Measurements from ENCODE around the gene SLC8A1.

The SLC8A1 gene

GRCh38 chr2:40155728-40156127, 296.2 kb downstream of the SLC8A1 start:
- DNase-seq: no peak

DNA sequence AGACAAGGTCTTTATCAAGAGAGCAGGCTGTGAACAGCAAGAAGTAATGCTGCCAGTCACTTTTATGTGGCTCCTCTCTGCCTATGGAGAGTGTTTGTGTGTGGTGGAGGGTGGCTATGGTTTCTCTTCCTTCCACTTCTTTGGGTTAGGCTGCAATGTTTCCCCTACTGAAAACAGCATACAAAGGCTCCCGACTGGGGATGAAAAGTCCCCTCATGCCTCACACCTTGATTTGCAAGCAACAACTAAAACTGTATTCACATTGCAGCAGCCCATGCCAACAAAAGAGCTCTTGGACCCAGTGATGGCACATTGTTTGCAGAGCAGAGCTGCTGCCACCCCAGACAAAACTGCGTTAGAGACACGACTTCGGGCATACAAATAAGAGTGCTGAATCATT, 301.6 kb downstream of the SLC8A1 start:
- peak in 19 of 51 donors; percentile 1 to 43 (median 8) for DNase-seq

- no peak for DNase-seq
These were observed 303.6 kb downstream of the SLC8A1 start for GRCh38 chr2:40148334-40148733.

GRCh38 chr2:40147360-40147759, 304.5 kb downstream of the SLC8A1 start:
- no peak for DNase-seq

DNA sequence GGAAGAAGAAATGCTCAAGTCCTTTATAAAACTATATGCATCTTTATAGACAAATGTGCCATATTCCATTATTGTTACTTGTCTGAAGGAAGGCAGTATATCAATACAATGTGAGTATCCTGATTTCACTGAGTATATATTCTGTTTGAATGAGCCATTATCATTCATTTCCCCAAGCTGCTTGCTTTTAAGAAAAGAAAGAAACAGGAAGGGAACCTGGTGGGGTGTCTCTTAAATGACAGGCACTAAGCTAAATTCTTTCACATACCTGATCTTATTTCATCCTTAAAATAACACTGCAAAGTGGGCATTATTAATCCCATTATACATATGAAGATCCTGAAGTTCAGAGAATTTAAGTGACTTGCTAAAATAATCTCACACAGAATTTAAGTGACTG, 307.9 kb downstream of the SLC8A1 start:
- no peak for DNase-seq

- no peak for DNase-seq
These were observed 313.6 kb downstream of the SLC8A1 start for GRCh38 chr2:40138314-40138713.

DNA sequence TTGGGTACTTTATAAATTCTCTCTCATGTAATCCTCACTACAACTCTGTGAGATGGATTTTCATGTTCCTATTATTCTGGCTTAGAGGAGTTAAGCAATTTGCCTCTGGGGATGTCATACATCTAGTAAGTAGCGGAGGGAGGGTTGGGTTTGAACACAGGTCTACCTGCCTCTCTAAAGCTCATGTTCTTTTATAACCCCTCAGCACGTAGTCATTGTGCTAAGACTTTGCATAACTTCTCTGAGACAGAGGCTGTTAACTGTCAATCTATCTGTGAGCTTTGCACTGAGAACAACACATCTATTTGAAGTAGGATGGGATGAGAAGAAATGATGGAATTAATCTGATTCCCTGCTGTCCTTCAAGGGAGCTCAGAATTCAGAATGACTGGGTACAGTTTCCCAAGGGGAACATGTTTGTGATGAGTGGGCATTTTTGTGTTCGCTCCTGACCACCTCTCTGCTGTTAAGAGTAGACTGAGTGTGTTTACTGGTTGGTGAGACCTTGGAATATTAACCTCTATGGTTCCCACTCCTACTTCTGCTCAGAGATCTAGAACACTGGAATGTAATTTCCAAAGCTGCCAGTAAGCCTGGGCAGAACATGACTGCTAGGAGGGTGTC, 320.7 kb downstream of the SLC8A1 start:
- DNase-seq: no peak

DNA sequence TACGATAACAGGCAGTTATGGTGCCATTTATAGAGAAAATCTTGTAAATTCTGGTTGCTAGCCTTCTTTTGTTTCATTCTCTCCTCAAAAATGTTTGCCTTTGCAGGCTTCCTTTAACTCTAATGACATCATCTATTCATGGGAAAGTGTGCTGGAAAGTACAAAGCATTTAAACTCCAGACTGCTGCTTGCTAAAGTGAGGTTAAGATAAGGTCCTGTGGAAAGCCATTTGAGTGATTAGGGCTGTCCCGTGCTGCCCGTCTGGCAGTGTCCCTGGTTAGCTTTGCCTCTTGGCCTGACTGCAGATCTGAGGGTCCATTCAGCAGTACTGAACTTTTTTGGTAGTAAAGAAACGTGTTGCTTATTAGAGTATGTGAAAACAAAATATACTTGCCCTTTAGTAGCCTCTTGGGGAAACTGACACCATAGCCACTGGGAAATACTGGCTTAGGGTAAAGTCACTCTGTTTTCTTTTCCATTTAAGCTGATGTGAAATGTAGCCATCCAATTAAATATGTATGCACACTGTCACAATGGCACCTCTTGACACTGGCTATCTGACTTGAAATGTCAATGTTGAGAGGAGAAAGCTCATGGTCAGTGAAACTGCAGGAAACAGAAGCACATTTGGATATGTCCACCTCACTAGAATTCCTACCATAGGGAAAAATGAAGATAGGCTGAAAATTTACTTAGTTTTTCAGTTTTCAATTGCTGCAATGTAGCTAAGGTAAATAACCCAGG, 321.5 kb downstream of the SLC8A1 start:
- no peak for DNase-seq

- no peak for DNase-seq
These were observed 322.2 kb downstream of the SLC8A1 start for GRCh38 chr2:40129725-40130124.

- DNase-seq: no peak
These were observed 323.1 kb downstream of the SLC8A1 start for GRCh38 chr2:40128796-40129195.

- no peak for DNase-seq
These were observed 323.9 kb downstream of the SLC8A1 start for GRCh38 chr2:40127890-40128557.

DNA sequence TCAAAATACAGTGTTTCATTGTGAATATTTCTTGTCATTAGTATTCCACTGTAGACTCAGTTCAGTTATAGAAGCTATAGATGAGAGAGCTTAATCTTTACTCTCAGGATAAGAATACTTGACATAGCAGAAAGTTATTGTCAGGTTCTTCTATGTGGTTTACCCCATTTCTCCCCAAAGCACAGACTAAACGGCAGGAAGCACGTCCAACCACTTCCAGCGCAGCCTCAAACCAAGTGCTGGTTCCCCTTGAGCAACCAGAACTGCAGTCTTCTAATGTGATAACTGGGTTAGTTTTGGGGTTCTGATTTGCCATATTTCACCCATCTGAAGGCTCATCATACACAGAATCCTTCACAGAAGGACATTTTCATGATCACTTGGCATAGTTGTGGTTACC, 324.7 kb downstream of the SLC8A1 start:
- no peak for DNase-seq

DNA sequence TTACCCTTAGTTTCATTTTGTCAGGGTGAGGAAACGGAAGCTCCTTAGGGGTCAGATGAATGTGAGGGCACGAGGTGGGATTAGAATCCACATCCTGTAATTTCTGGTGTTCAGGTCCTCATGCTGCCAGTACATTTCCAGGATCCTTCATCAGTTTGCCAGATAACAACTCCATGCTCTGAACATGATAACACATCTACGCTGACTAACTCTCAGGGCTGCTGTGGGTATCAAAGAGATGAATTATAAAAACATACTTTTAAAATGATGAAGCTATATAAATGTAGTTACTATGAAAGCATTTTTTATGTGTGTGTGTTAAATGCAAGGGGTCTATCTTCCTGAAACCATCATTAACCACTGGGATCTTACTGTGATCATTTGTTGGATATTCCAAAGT, 325.9 kb downstream of the SLC8A1 start:
- no peak for DNase-seq

- DNase-seq: no peak
These were observed 328.1 kb downstream of the SLC8A1 start for GRCh38 chr2:40123746-40124145.

DNA sequence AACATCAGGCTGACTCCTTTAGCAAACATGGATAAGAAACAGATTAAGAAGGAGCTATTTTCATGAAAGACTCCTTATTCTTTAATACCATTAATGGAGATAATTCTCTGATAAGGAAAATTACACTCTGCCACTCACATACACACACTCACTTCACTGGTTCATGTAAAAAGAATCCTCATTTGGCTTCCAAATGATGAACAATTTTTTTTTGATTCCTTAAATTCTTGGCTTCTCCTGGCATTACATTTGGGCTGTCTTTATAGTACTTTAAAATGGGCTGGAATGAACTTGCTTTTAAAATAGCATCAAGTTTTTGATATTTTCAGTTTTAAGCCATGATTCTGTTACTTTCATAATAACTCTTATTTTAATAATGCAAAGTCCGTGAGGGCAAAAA, 328.6 kb downstream of the SLC8A1 start:
- DNase-seq: no peak

DNA sequence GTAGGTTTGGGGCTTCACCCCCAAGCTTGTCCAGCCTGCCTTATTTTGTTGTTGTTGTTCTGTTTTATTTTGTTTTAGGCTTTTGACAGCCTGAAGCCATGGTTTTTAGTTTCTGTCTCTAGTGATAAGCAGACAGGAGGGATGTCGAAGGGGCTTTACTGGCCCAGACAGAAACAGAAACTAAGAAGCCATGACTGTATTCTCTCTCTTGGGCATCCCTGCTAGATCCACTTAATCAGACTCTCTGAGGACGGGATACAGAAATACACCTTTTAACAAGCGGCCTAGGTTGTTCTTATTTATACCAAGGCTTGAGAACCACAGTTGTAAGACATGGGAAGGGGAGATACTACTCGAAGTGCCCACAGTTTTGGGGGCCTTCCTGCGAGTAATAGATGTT, 330.9 kb downstream of the SLC8A1 start:
- no peak for DNase-seq

- DNase-seq: no peak
These were observed 331.9 kb downstream of the SLC8A1 start for GRCh38 chr2:40120026-40120425.

DNA sequence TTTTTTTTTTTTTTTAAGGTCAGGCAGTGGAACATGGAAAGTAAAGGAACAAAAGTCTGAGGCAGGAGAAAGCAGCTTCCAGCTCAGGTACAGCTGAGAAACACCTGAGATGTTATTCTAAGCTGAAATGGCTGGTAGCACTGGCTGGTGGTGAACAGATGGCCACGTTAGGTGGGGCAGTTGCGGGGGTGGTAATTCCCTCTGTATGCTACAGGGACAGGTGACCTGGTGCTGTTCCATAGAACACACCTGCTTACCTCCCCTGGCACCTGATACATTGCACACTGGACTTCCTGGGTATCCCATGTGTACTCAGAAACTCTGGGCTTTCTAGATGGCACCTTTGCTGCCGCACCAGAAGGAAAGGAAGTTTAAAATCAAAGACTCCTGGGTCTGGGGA, 333.3 kb downstream of the SLC8A1 start:
- DNase-seq: no peak

DNA sequence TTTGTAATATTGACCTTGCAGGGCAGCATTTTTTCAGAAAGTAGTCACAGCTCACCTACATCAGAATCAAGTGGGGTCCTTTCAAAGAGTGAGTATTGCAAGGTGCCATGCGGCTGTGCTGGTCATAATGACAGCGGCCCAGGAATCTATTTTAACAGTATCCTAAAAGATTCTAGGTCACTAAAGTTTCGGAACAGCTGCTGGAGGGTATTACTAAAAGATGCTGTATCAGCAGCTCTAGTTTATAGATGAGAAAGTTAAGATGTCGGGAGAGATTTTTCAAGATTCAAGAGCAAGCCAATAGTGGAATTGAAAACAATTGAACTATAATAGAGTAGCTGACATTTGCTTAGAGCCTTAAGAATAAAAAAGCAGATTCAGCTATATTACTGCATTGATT, 336.0 kb downstream of the SLC8A1 start:
- DNase-seq: no peak

- no peak for DNase-seq
These were observed 336.5 kb downstream of the SLC8A1 start for GRCh38 chr2:40115348-40115747.

DNA sequence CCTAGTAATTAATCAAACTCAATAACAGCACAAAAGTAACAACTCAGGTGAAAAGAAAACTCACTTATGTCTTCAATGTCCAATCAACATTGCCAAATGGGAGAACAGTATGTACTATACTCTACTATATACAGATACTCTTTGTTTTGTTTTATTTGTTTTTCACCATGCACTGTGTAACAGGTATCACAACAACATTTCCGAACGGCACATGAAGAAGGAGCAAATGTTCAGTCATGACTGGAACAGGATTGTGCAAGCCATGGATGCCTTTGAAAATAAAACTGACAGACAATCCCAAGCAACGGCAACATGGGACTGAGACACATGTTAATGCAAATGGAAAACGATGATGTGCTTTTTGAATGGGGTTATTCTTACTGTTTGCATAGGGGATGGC, 337.9 kb downstream of the SLC8A1 start:
- no peak for DNase-seq

DNA sequence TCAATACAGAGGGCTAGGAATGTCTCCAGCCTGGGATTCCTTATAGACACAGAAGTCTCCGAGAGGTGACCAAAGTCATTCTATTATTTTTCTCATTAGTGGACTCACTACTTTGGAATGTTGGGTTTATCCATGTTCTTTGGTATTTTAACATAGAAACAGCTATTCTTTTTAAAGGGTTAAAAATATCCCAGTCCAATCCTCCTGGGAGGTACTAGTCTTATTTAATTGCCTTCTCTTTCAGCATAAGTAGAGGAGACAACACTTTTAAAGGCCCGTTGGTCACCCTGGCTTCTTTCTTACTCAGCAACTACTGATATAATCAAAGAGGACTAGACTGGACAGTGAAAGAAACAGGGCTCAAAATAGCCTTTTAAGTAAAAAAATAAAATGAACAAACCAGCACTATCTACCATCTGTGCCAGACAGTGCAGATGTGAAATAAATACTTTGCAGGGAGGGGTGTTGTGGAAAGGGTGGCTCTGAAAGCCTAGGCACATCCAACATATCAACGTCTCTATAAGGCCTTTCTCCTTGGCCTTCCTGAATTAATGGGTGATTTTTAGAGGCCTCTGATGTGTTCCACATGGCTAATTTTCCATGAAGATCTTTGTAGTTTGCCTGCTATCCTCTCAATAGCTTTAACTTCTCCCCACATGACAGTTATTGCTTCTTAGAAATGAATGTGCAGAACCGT, 338.5 kb downstream of the SLC8A1 start:
- no peak for DNase-seq

Data from hypothalamus (tissue), 51 donors.